OCI-LY7 (cell line): ENCODE data around the gene CYP27C1. TPM values are rescaled to one million over a fixed set of nuclear protein-coding genes. Genes with fewer than 3 reads are reported as not detected.

ENCODE experiments used
- BruUV-seq: library from RNA; stranded (reverse); fragments of 400-500 nt; replicated peaks from 2 replicates; lab custom pipeline; 2021; lab: Mats Ljungman, UMichigan
- CTCF ChIA-PET: fragments of 300-600 bp; sonication (Branson Sonifier 250); formaldehyde crosslinking; loops from one replicate; lab custom pipeline; 2022; ENCODE audit warnings: antibody characterized with exemption; ENCODE audit not compliant: unreplicated experiment; lab: Charles Lee
- POLR2A ChIA-PET: fragments of 300-600 bp; sonication (Branson Sonifier 250); formaldehyde crosslinking; loops from one replicate; lab custom pipeline; 2022; ENCODE audit warnings: antibody characterized with exemption; lab: Charles Lee
- DNase-seq: peaks from one replicate; pipeline ENCODE4 v3.0.0-alpha.2; 2015; ENCODE audit warnings: low spot score
- H2AFZ ChIP-seq: fragments of 200-600 bp; sonication (generic), shearing (Covaris generic); 2 replicates; pipeline ENCODE4 v1.6.1; 2014; ENCODE audit warnings: mild to moderate bottlenecking, antibody characterized with exemption, low read length, moderate library complexity
- H3K27ac ChIP-seq: fragments of 200-600 bp; sonication (generic); 2 replicates; pipeline ENCODE4 v1.5.1; 2014; ENCODE audit warnings: mixed run types, low read depth, mild to moderate bottlenecking, moderate library complexity, low read length, inconsistent platforms; ENCODE audit not compliant: poor library complexity, severe bottlenecking
- H3K36me3 ChIP-seq: fragments of 200-600 bp; sonication (generic); 2 replicates; pipeline ENCODE4 v1.6.1; 2014; ENCODE audit warnings: mild to moderate bottlenecking, antibody characterized with exemption, low read length, moderate library complexity, mixed read lengths; ENCODE audit not compliant: insufficient read depth
- H3K4me1 ChIP-seq: fragments of 200-600 bp; sonication (generic); 2 replicates; pipeline ENCODE4 v1.5.1; 2014; ENCODE audit warnings: mild to moderate bottlenecking, low read length; ENCODE audit not compliant: insufficient read depth, poor library complexity, severe bottlenecking
- H3K4me2 ChIP-seq: fragments of 200-600 bp; sonication (generic); 2 replicates; pipeline ENCODE4 v1.6.1; 2014; ENCODE audit warnings: mild to moderate bottlenecking, low read length
- H3K4me3 ChIP-seq: fragments of 200-600 bp; sonication (generic); 2 replicates; pipeline ENCODE4 v1.5.1; 2014; ENCODE audit warnings: mild to moderate bottlenecking, low read depth, low read length; ENCODE audit not compliant: poor library complexity, severe bottlenecking
- H3K79me2 ChIP-seq: fragments of 200-600 bp; sonication (generic); 2 replicates; pipeline ENCODE4 v1.6.1; 2016; ENCODE audit warnings: low read depth, mild to moderate bottlenecking, low read length, moderate library complexity, mixed read lengths; ENCODE audit not compliant: insufficient read depth
- H3K9me2 ChIP-seq: fragments of 200-600 bp; sonication (generic); 2 replicates; pipeline ENCODE4 v1.6.1; 2016; ENCODE audit warnings: mild to moderate bottlenecking, low read length, mixed read lengths; ENCODE audit not compliant: insufficient read depth
- H3K9me3 ChIP-seq: fragments of 200-600 bp; sonication (generic); 2 replicates; pipeline ENCODE4 v1.6.1; 2014; ENCODE audit warnings: mild to moderate bottlenecking, mixed run types, low read length, mixed read lengths
- H4K20me1 ChIP-seq: fragments of 200-600 bp; sonication (generic); 2 replicates; pipeline ENCODE4 v1.6.1; 2014; ENCODE audit warnings: mild to moderate bottlenecking, antibody characterized with exemption, low read length, moderate library complexity, mixed read lengths; ENCODE audit not compliant: insufficient read depth
- EZH2phosphoT487 ChIP-seq: fragments of 200-600 bp; sonication (generic); IDR thresholded peaks from 2 replicates; pipeline ENCODE4 v1.6.1; 2018; ENCODE audit warnings: low read depth, borderline replicate concordance, mild to moderate bottlenecking, mixed run types, antibody characterized with exemption, low read length, moderate library complexity, mixed read lengths
- intact Hi-C: fragments of 100-400 bp; cut with micrococcal nuclease; formaldehyde crosslinking; loops from one replicate; pipeline ENCODE4 v1.10.0; 2022; ENCODE audit not compliant: unreplicated experiment
- small RNA-seq: library from RNA; depleted of rRNA; stranded (forward); fragments of <200 nt; gene quantifications from one replicate; pipeline ENCODE3, GENCODE V24; 2014
- total RNA-seq, 2 experiments: library from RNA; depleted of rRNA in 1 of 2; stranded (reverse); fragments of >200 nt in 1 of 2; shearing (Covaris generic) in 1 of 2; gene quantifications; 2 replicates each; pipeline ENCODE4 v1.2.3, GENCODE V29; 2014 to 2022
- TF ChIP-seq, protein P1 (sequence below): fragments of 200-600 bp; sonication (generic); conservative IDR thresholded peaks from 2 replicates; pipeline ENCODE4 v1.5.1; 2014; ENCODE audit warnings: mild to moderate bottlenecking, antibody characterized with exemption, low read length, moderate library complexity, mixed read lengths

CYP27C1 gene
- total RNA-seq, 2 experiments from 2014 or later = not detected

DNA sequence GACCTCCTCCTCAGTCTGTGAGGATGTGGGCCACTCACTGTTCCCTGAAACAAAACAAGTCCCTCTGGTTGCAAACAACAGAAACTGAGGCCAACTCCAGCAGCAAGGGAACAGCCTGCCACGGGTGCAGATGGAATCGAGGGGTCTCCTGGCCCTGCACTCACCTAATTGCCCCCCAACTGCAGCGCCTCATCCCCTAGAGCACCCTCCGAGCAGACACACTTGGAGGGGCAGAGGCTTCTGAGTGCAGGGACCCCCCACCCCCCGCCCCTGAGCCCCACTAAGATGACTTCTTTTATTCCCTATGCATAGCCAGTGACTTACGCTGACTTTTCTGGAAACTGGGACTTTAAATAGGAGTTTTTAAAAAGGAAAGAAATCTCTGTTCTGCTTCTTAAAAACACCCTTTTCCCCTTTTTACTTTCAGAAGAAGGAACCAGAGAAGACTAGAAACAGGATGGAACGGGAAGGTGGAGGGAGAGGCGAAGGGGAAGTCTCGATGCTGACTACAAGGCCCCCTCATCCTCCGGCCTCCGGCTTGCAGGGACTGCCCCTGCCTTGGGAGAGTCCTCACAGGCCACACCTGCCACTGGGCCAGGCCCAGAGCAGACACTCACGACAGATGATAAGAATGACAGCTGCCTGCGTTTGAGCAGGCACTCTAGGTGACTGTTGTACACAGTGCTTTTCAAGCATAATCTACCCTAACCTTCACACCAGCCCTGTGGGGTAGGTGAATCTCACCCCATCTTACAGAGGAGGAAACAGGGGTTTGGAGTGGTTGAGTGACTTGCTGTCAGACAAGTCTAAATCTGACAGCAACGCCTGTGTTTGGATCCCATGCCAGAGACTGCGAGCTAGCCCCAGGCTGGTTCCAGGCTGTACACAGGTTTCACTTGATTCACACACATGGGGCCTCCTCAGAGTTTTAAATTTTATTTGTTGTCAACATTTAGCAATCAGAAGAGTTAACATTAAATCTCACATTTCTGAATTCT, 85.0 kb downstream of the CYP27C1 start:
- no peak overlapping the region for H2AFZ ChIP-seq
- no peaks in the 10 kb centered on the region for H4K20me1 ChIP-seq
- no peak for TF ChIP-seq EZH2phosphoT487
- TF ChIP-seq, protein P1, sequence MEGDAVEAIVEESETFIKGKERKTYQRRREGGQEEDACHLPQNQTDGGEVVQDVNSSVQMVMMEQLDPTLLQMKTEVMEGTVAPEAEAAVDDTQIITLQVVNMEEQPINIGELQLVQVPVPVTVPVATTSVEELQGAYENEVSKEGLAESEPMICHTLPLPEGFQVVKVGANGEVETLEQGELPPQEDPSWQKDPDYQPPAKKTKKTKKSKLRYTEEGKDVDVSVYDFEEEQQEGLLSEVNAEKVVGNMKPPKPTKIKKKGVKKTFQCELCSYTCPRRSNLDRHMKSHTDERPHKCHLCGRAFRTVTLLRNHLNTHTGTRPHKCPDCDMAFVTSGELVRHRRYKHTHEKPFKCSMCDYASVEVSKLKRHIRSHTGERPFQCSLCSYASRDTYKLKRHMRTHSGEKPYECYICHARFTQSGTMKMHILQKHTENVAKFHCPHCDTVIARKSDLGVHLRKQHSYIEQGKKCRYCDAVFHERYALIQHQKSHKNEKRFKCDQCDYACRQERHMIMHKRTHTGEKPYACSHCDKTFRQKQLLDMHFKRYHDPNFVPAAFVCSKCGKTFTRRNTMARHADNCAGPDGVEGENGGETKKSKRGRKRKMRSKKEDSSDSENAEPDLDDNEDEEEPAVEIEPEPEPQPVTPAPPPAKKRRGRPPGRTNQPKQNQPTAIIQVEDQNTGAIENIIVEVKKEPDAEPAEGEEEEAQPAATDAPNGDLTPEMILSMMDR = no peak
- POLR2A ChIA-PET = no interaction called here
- H3K9me3 ChIP-seq = no peaks in the 10 kb centered on the region
- no peak overlapping the region for H3K27ac ChIP-seq
- intact Hi-C loops = no loop called here
- H3K9me2 ChIP-seq = no peaks in the 10 kb centered on the region
- no peaks in the 10 kb centered on the region for H3K79me2 ChIP-seq
- no TSS peak for BruUV-seq
- no peaks in the 10 kb centered on the region for H3K36me3 ChIP-seq
- H3K4me2 ChIP-seq = no peak overlapping the region
- DNase-seq = no peak
- H3K4me3 ChIP-seq = no peak overlapping the region
- CTCF ChIA-PET = no interaction called here
- H3K4me1 ChIP-seq = no peaks in the 10 kb centered on the region

DNA sequence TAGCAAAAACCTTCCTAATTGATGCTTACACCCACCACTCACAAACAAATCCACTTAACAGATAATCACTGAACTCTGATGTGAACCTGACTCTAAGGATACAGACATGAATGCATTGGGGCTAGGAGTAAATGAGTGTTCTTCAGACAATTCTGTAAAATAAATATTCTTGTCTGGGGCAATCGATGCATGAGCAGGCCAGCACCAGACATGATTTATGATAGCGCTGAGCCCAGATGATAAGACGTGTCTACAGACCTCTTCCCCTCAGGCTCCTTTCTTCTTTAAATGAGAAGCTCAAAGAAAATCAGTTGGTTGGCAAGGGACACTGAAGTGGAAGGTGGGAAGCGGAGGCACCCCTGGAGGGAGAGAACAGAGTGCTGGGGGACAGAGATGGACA, 85.9 kb downstream of the CYP27C1 start:
- Histone ChIP-seq H3K4me3 (no peak overlapping the region), H3K9me2 (no peaks in the 10 kb centered on the region), H3K79me2 (no peaks in the 10 kb centered on the region), H3K4me2 (no peak overlapping the region), H2AFZ (no peak overlapping the region), H3K9me3 (no peaks in the 10 kb centered on the region), H4K20me1 (no peaks in the 10 kb centered on the region), H3K27ac (no peak overlapping the region), H3K36me3 (no peaks in the 10 kb centered on the region), H3K4me1 (no peaks in the 10 kb centered on the region)
- intact Hi-C loops = no loop called here
- TF ChIP-seq, protein P1 = no peak
- no peak for TF ChIP-seq EZH2phosphoT487
- DNase-seq = no peak
- no TSS peak for BruUV-seq
- POLR2A ChIA-PET = no interaction called here
- CTCF ChIA-PET = no interaction called here

Small RNAs within 50 kb of the gene (small RNA-seq; reads per million reads assigned to genes)
- gene NIFKP9 = not detected

Other genes starting within 250 kb of the CYP27C1 start
- 1.5 and 3.0 TPM in 2 replicates for gene BIN1, start 113.1 kb downstream of the CYP27C1 start, total RNA-seq (2014; rRNA removed; shearing (Covaris generic))
- gene BIN1, start 113.1 kb downstream of the CYP27C1 start, total RNA-seq (2022) = 9.8 and 14.1 TPM in 2 replicates
- gene ERCC3, start 73.8 kb upstream of the CYP27C1 start, total RNA-seq (2014; rRNA removed; shearing (Covaris generic)) = 35.1 and 41.9 TPM in 2 replicates
- 58.3 and 58.4 TPM in 2 replicates for gene ERCC3, start 73.8 kb upstream of the CYP27C1 start, total RNA-seq (2022)
- gene MAP3K2, start 167.7 kb upstream of the CYP27C1 start, total RNA-seq (2014; rRNA removed; shearing (Covaris generic)) = 33.2 and 47.5 TPM in 2 replicates
- 52.5 and 55.9 TPM in 2 replicates for gene MAP3K2, start 167.7 kb upstream of the CYP27C1 start, total RNA-seq (2022)
- 0.41 TPM in 1 of 2 replicates, not detected in the other for gene PROC, start 198.1 kb upstream of the CYP27C1 start, total RNA-seq (2014; rRNA removed; shearing (Covaris generic))
- gene PROC, start 198.1 kb upstream of the CYP27C1 start, total RNA-seq (2022) = 0.59 TPM in 1 of 2 replicates, not detected in the other